H1 (cell line): ENCODE data around the gene RFT1.

ENCODE experiments used
- ASH2L ChIP-seq: fragments of 200-600, 300-600 bp; sonication (generic); IDR thresholded peaks from one replicate; pipeline ENCODE4 v1.7.1; 2017; ENCODE audit warnings: low read length
- CTCF ChIP-seq, 3 experiments: IDR thresholded peaks; 1 replicate in 2 of 3; 2 replicates in 1 of 3; pipeline versions ENCODE4 v1.5.1 to v1.6.1; 2011; ENCODE audit warnings: low read length in 3 of 3, mild to moderate bottlenecking in 3 of 3, inconsistent platforms in 2 of 3, low read depth in 1 of 3, moderate library complexity in 1 of 3; ENCODE audit not compliant: insufficient read depth in 1 of 3; ENCODE audit errors: control extremely low read depth in 1 of 3
- EP300 ChIP-seq, 2 experiments: IDR thresholded peaks; 1 replicate in 1 of 2; 2 replicates in 1 of 2; pipeline ENCODE4 v1.6.1; 2011 to 2012; ENCODE audit warnings: low read depth in 2 of 2, low read length in 2 of 2, mild to moderate bottlenecking in 2 of 2, borderline replicate concordance in 1 of 2, inconsistent platforms in 1 of 2, moderate library complexity in 1 of 2
- POLR2A ChIP-seq, 2 experiments: IDR thresholded peaks; 1 replicate in 1 of 2; 2 replicates in 1 of 2; pipeline ENCODE4 v1.6.1; 2011; ENCODE audit warnings: low read depth in 2 of 2, low read length in 2 of 2, mild to moderate bottlenecking in 2 of 2; ENCODE audit errors: control extremely low read depth in 1 of 2
- POLR2AphosphoS5 ChIP-seq: IDR thresholded peaks from 2 replicates; pipeline ENCODE4 v1.6.1; 2011; ENCODE audit warnings: low read depth, low read length

GRCh38 chr3:53101956-53102355 lies 28.3 kb downstream of the RFT1 start:
- TF ChIP-seq POLR2AphosphoS5 (no peak), EP300 (IDR thresholded peaks at IDR 0.05; ENCODE audit: borderline replicate concordance in 1 of 2, low read depth in 2 of 2, low read length in 2 of 2) (no peak), POLR2A (IDR thresholded peaks at IDR 0.05; ENCODE audit: control extremely low read depth in 1 of 2, low read depth in 2 of 2, low read length in 2 of 2) (no peak), ASH2L (no peak), CTCF (IDR thresholded peaks at IDR 0.05; ENCODE audit: control extremely low read depth in 1 of 3, insufficient read depth in 1 of 3, low read depth in 1 of 3, low read length in 3 of 3) (no peak)
